Activated T-cell treated with anti-CD3 and anti-CD28 coated beads for 48 hours (primary cell): ENCODE results near the gene SMIM45.

ENCODE experiments used
- DNase-seq: peaks from one replicate; pipeline ENCODE4 v3.0.0-alpha.2; 2020; ENCODE audit warnings: low read depth

SMIM45 gene

DNA sequence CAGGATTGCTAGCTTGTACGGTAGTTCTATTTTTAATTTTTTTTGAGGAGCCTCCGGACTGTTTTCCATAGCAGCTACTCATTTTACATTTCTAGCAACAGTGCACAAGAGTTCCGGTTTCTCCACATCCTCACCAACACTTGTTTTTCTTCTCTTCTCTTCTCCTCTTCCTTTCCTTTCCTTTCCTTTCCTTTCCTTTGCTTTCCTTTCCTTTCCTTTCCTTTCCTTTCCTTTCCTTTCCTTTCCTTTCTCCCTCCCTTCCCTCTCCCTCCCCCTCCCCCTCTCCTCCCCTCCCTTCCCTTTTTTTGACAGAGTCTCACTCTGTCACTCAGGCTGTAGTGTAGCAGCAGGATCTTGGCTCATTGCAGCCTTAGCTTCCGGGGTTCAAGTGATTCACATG is 56.0 kb downstream of the SMIM45 start:
- no peak for DNase-seq
